Ovary (tissue), 9 donors: Measurements from ENCODE around the gene MORN3. TPM values are rescaled to one million over a fixed set of nuclear protein-coding genes. Genes with fewer than 3 reads are reported as not detected.
"Not testable (repeated sequence)": the region's sequence is repeated elsewhere in the genome, so short reads cannot be mapped to it uniquely, and the experiment has no call there.

ENCODE experiments used
- DNase-seq, 5 donors: peaks; one replicate each; pipeline ENCODE4 v3.0.0-alpha.2; 2019 to 2020
- H3K27ac ChIP-seq, 2 donors: fragments of 200-600 bp; one replicate each; pipeline versions ENCODE4 v1.5.1 to v1.8.0; 2019 to 2022
- H3K27me3 ChIP-seq: fragments of 200-600 bp; one replicate; pipeline ENCODE4 v1.8.0; 2022
- H3K36me3 ChIP-seq: fragments of 200-600 bp; sonication (generic); one replicate; pipeline ENCODE4 v1.5.1; 2019
- H3K4me1 ChIP-seq: one replicate; pipeline ENCODE4 v1.8.1; 2013; ENCODE audit warnings: mild to moderate bottlenecking, moderate library complexity; ENCODE audit not compliant: insufficient read depth
- H3K4me3 ChIP-seq: fragments of 200-600 bp; sonication (generic); one replicate; pipeline ENCODE4 v1.5.1; 2017
- H3K9me3 ChIP-seq, 2 donors: fragments of 200-600 bp in 1 of 2; sonication (generic) in 1 of 2; one replicate each; pipeline versions ENCODE4 v1.5.1 to v1.8.1; 2013 to 2019; ENCODE audit warnings: mild to moderate bottlenecking in 1 of 2, moderate library complexity in 1 of 2
- CTCF ChIP-seq, 3 donors: fragments of 450-650 bp in 2 of 3; fragments of 200-600 bp in 1 of 3; IDR thresholded peaks; one replicate each; pipeline versions ENCODE4 v1.5.1 to v1.8.0; 2016 to 2022; ENCODE audit warnings: antibody characterized with exemption in 3 of 3, mild to moderate bottlenecking in 1 of 3
- EP300 ChIP-seq: sonication (generic); formaldehyde crosslinking; IDR thresholded peaks from one replicate; pipeline ENCODE4 v1.6.1; 2017; ENCODE audit warnings: antibody characterized with exemption
- POLR2A ChIP-seq: fragments of 450-650 bp; IDR thresholded peaks from one replicate; pipeline ENCODE4 v1.6.1; 2017; ENCODE audit warnings: antibody characterized with exemption, mild to moderate bottlenecking, moderate library complexity
- WGBS, 3 donors: extraction: QIAGEN DNeasy Blood & Tissue Kit in 1 of 3; methylation state at CpG; one replicate each; pipeline versions ENCODE4 v1.1.5 to v1.1.7; 2013 to 2017; 5-methylcytosine and 5-hydroxymethylcytosine counted together
- intact Hi-C, 4 donors: fragments of 100-400 bp; cut with DNase I; formaldehyde crosslinking; loops; one replicate each; pipeline versions ENCODE4 v1.11.0 to v1.15.1; 2022 to 2023
- polyA plus RNA-seq, 2 donors: library from polyadenylated mRNA; stranded (reverse); fragments of 200-250 nt in 1 of 2; fragments of 350-450 nt in 1 of 2; fragmentation: Illumina TruSeq in 1 of 2; extraction: RNeasy Lipid Tissue Mini Kit (QIAGEN cat#74804) in 1 of 2; gene quantifications; one replicate each; pipeline ENCODE4 v1.2.3, GENCODE V29; 2013 to 2014
- total RNA-seq, 7 donors: library from RNA; depleted of rRNA in 2 of 7; stranded (reverse); fragments of >200 nt in 2 of 7; fragmentation: NEBNext Ultra II Directional in 3 of 7; extraction: Animal tissue kit (Norgen Biotek cat#: 25700) in 3 of 7; gene quantifications; one replicate each; pipeline versions ENCODE4 v1.1.0 to v1.2.4, GENCODE V29; 2016 to 2023
- donor health status: DM: no; HTN: no; CAD: no; lungs with moderate emphysema.
- donor health status: DM: no; HTN: no; CAD: no.
- donor health status: Bipolar disorder and iron deficiency.
- donor health status: DM: yes; HTN: yes; CAD: no.
- donor health status: DM: no; HTN: no; CAD: no.
- donor health status: DM: yes; HTN: yes; CAD: no.

MORN3 gene
- total and polyA plus RNA-seq, 9 donors = 0.08 to 3.2 (median 0.65) TPM

- TF ChIP-seq EP300 (no peak), POLR2A (no peak), CTCF (IDR thresholded peaks at IDR 0.05) (no peak)
- Histone ChIP-seq H3K36me3 (no peaks in the 10 kb centered on the region), H3K4me3 (no peak overlapping the region), H3K27me3 (no peaks in the 10 kb centered on the region), H3K9me3 (no peaks in the 10 kb centered on the region), H3K27ac (no peak overlapping the region), H3K4me1 (no peaks in the 10 kb centered on the region)
- 81 to 89% (median 85%) methylated on average over 6 of the region's 6 CpGs for WGBS, 3 donors
- intact Hi-C loops = loop anchor here in 2 of 4 donors (5.0 kb wide), 2 partner anchors 69 to 89 kb away; partner anchors contain the start of gene RHOF (in 1 of the 2)
- no peak for DNase-seq
Measured at GRCh38 chr12:121702944-121703343, 33.5 kb upstream of the MORN3 start.

GRCh38 chr12:121701667-121702277 is 32.3 kb upstream of the MORN3 start:
- Histone ChIP-seq H3K4me3 (no peak overlapping the region), H3K9me3 (no peaks in the 10 kb centered on the region), H3K36me3 (no peaks in the 10 kb centered on the region), H3K27me3 (no peaks in the 10 kb centered on the region), H3K27ac (no peak overlapping the region), H3K4me1 (no peaks in the 10 kb centered on the region)
- intact Hi-C loops = loop anchor here in 2 of 4 donors (5.0 kb wide), 2 partner anchors 71 to 91 kb away; partner anchors contain the start of gene RHOF (in 1 of the 2)
- no peak for TF ChIP-seq EP300
- no peak for TF ChIP-seq POLR2A
- TF ChIP-seq CTCF (IDR thresholded peaks at IDR 0.05) = no peak
- no peak for DNase-seq
- 87 to 91% (median 91%) methylated on average over 3 of the region's 3 CpGs for WGBS, 3 donors

- not testable (repeated sequence) for H3K27me3 ChIP-seq, H3K36me3 ChIP-seq, H3K4me3 ChIP-seq, DNase-seq, H3K4me1 ChIP-seq, H3K27ac ChIP-seq, H3K9me3 ChIP-seq
- intact Hi-C loops = loop anchor here (2.0 to 10.0 kb wide), 6 partner anchors 74 to 197 kb away; partner anchors contain the start of genes RHOF (in 3 of the 4) and PSMD9 (in 1 of the 4)
- 95 to 98% (median 96%) methylated on average over 6 of the region's 6 CpGs for WGBS, 3 donors
Measured at GRCh38 chr12:121697861-121698260, 28.4 kb upstream of the MORN3 start.

- Histone ChIP-seq H3K4me1 (no peaks in the 10 kb centered on the region), H3K27ac (no peak overlapping the region), H3K36me3 (no peaks in the 10 kb centered on the region), H3K4me3 (no peak overlapping the region), H3K27me3 (no peaks in the 10 kb centered on the region), H3K9me3 (no peaks in the 10 kb centered on the region)
- TF ChIP-seq POLR2A (no peak), EP300 (no peak), CTCF (IDR thresholded peaks at IDR 0.05) (peak; percentile 33 to 85 (median 76))
- no peak for DNase-seq
- WGBS, 3 donors = 36 to 38% (median 36%) methylated on average over 9 of the region's 9 CpGs
- intact Hi-C loops = loop anchor here (5.0 to 10.0 kb wide), 5 partner anchors 75 to 198 kb away; partner anchors contain the start of genes RHOF (in 2 of the 4) and PSMD9 (in 1 of the 4)
Measured at GRCh38 chr12:121697093-121697698, 27.7 kb upstream of the MORN3 start.
